GM12878 (cell line): ENCODE measurements around the gene TAF9B. TPM values are rescaled to one million over a fixed set of nuclear protein-coding genes. Genes with fewer than 3 reads are reported as not detected.

ENCODE experiments used
- ATAC-seq: fragments of 200-7000 bp; cut with Tn5 transposase; 3 replicates; pipeline ENCODE4 v1.9.1; 2020; ENCODE audit warnings: mild to moderate bottlenecking, moderate library complexity
- BruUV-seq: library from RNA; stranded (reverse); fragments of 400-500 nt; replicated peaks from 2 replicates; lab custom pipeline; 2021; lab: Mats Ljungman, UMichigan
- CTCF ChIA-PET: fragments of 300-600 bp; sonication (Branson Sonifier 250); formaldehyde crosslinking; extraction: SDS; loops from one replicate; lab custom pipeline; 2021; ENCODE audit warnings: inconsistent platforms; lab: Yijun Ruan, JAX
- POLR2A ChIA-PET: fragments of 350-600 bp; formaldehyde crosslinking; extraction: SDS; loops from one replicate; lab custom pipeline; 2021; ENCODE audit warnings: inconsistent platforms; lab: Charles Lee
- RAD21 ChIA-PET: fragments of 300-600 bp; sonication (Branson Sonifier 250); formaldehyde crosslinking; loops from one replicate; lab custom pipeline; 2023; ENCODE audit warnings: antibody characterized with exemption; ENCODE audit not compliant: unreplicated experiment; lab: Charles Lee
- SMC1A ChIA-PET: fragments of 300-600 bp; sonication (Branson Sonifier 250); formaldehyde crosslinking; loops from one replicate; lab custom pipeline; 2023; ENCODE audit not compliant: unreplicated experiment, uncharacterized antibody; lab: Charles Lee
- DNase-seq: peaks from one replicate; pipeline ENCODE4 v3.0.0-alpha.2; 2011; ENCODE audit warnings: low read depth, low spot score
- FAIRE-seq: peaks from 3 replicates; lab custom pipeline; 2011; peaks lifted over from hg19 to GRCh38; lab: Jason Lieb, UNC
- H2AFZ ChIP-seq: 2 replicates; pipeline ENCODE4 v1.6.0; 2011; ENCODE audit warnings: low read depth, low read length, control low read depth; ENCODE audit not compliant: control insufficient read depth
- H3K27ac ChIP-seq: 2 replicates; pipeline ENCODE4 v1.5.1; 2011; ENCODE audit warnings: control low read depth; ENCODE audit not compliant: control insufficient read depth, insufficient read depth
- H3K27me3 ChIP-seq, 2 experiments: replicated peaks in 1 of 2; 2 replicates each; pipeline versions ENCODE4 v1.6.0 to v1.6.1; 2011; ENCODE audit warnings: low read length in 1 of 2; ENCODE audit not compliant: control insufficient read depth in 2 of 2, insufficient read depth in 2 of 2
- H3K36me3 ChIP-seq, 2 experiments: 2 replicates each; pipeline ENCODE4 v1.5.1; 2011; ENCODE audit warnings: low read length in 1 of 2; ENCODE audit not compliant: control insufficient read depth in 2 of 2, insufficient read depth in 2 of 2
- H3K4me1 ChIP-seq: 2 replicates; pipeline ENCODE4 v1.6.1; 2011; ENCODE audit warnings: mild to moderate bottlenecking, low read length, moderate library complexity, mixed read lengths; ENCODE audit not compliant: control insufficient read depth, insufficient read depth
- H3K4me2 ChIP-seq: 2 replicates; pipeline ENCODE4 v1.6.0; 2011; ENCODE audit warnings: control low read depth; ENCODE audit not compliant: control insufficient read depth, insufficient read depth
- H3K4me3 ChIP-seq: fragments of 200-600 bp; sonication (generic); 2 replicates; pipeline ENCODE4 v1.5.1; 2016
- H3K79me2 ChIP-seq: 2 replicates; pipeline ENCODE4 v1.6.0; 2011; ENCODE audit warnings: low read length; ENCODE audit not compliant: control insufficient read depth, insufficient read depth
- H3K9ac ChIP-seq: 2 replicates; pipeline ENCODE4 v1.8.0; 2011; ENCODE audit warnings: low read length, control low read depth, mixed read lengths; ENCODE audit not compliant: control insufficient read depth, insufficient read depth
- H3K9me3 ChIP-seq: replicated peaks from 3 replicates; pipeline ENCODE4 v1.5.1; 2011; ENCODE audit warnings: mild to moderate bottlenecking, low read length; ENCODE audit not compliant: control insufficient read depth, insufficient read depth
- H4K20me1 ChIP-seq: 2 replicates; pipeline ENCODE4 v1.6.0; 2011; ENCODE audit not compliant: control insufficient read depth, insufficient read depth
- BRCA1 ChIP-seq: IDR thresholded peaks from 2 replicates; pipeline ENCODE4 v1.6.1; 2011; ENCODE audit warnings: low read depth, low read length, improper control_type of control experiment
- HDAC6 ChIP-seq: fragments of 200-600 bp; sonication (generic); IDR thresholded peaks from one replicate; pipeline ENCODE4 v1.8.0; 2017; ENCODE audit warnings: antibody characterized with exemption; ENCODE audit not compliant: unreplicated experiment
- RB1 ChIP-seq: fragments of 450-650 bp; formaldehyde crosslinking; IDR thresholded peaks from 2 replicates; pipeline ENCODE4 v1.6.1; 2017; ENCODE audit warnings: mild to moderate bottlenecking, borderline replicate concordance
- SIN3A ChIP-seq: IDR thresholded peaks from 2 replicates; pipeline ENCODE4 v1.6.1; 2012; ENCODE audit warnings: low read depth, low read length, improper control_type of control experiment
- ZNF207 ChIP-seq: fragments of 450-650 bp; IDR thresholded peaks from 2 replicates; pipeline ENCODE4 v1.6.1; 2014; ENCODE audit warnings: antibody characterized with exemption, mild to moderate bottlenecking, borderline replicate concordance
- WGBS: methylation state at CpG from one replicate; pipeline ENCODE4 v1.1.6; 2016; ENCODE audit warnings: low lambda C conversion rate; ENCODE audit not compliant: insufficient replicate concordance, insufficient coverage; ENCODE audit errors: missing lambda C conversion rate; 5-methylcytosine and 5-hydroxymethylcytosine counted together
- in situ Hi-C: fragments of 300-500 bp; cut with MboI; formaldehyde crosslinking; loops from 9 replicates; pipeline ENCODE4 v1.14.3; 2018; ENCODE audit warnings: mixed read lengths
- intact Hi-C: fragments of 100-400 bp; cut with micrococcal nuclease; formaldehyde crosslinking; loops from one replicate; pipeline ENCODE4 v1.14.2; 2022; ENCODE audit not compliant: unreplicated experiment
- polyA plus RNA-seq, 11 experiments: library from polyadenylated mRNA; depleted of rRNA in 4 of 11; unstranded in 6 of 11; stranded (reverse) in 5 of 11; fragments of >200 nt; fragmentation: Nextera tagmentation in 4 of 11; fragmentation: Illumina TruSeq in 1 of 11; extraction: Ambion mirVana in 4 of 11; extraction: Trizol in 1 of 11; gene quantifications; 1 replicate in 1 of 11; 2 replicates in 10 of 11; pipeline versions ENCODE4 v1.2.1 to v1.2.3, GENCODE V29; 2011 to 2016; ENCODE audit warnings: inconsistent platforms in 2 of 11, missing spikeins in 2 of 11, low read depth in 1 of 11
- total RNA-seq, 4 experiments: library from RNA; depleted of rRNA in 3 of 4; stranded (reverse); fragments of >200 nt in 3 of 4; fragmentation: Illumina TruSeq in 1 of 4; extraction: Trizol in 1 of 4; gene quantifications; 2 replicates each; pipeline versions ENCODE4 v1.2.1 to v1.2.3, GENCODE V29; 2013 to 2021
- TF ChIP-seq, protein P1 (sequence below): fragments of 450-650 bp; IDR thresholded peaks from 2 replicates; pipeline ENCODE4 v1.6.1; 2017; ENCODE audit warnings: mild to moderate bottlenecking
- TF ChIP-seq, protein P2 (sequence below): fragments of 450-650 bp; IDR thresholded peaks from 2 replicates; pipeline ENCODE4 v1.6.1; 2016; ENCODE audit warnings: mild to moderate bottlenecking

The TAF9B gene
- total and polyA plus RNA-seq, 10 of the 15 experiments (the other 5 are each of a cell fraction or from before 2014, with no cell fraction given): 14.9 to 42.5 (median 22.3) TPM

- TF ChIP-seq HDAC6: no peak
- TF ChIP-seq SIN3A: peak; percentile 17; the same call in 1 of the 2 replicates
- TF ChIP-seq ZNF207: no peak
Measured at GRCh38 chrX:78103623-78104446, 35.6 kb downstream of the TAF9B start, which contains the start of gene PGK1 (continued).

DNA sequence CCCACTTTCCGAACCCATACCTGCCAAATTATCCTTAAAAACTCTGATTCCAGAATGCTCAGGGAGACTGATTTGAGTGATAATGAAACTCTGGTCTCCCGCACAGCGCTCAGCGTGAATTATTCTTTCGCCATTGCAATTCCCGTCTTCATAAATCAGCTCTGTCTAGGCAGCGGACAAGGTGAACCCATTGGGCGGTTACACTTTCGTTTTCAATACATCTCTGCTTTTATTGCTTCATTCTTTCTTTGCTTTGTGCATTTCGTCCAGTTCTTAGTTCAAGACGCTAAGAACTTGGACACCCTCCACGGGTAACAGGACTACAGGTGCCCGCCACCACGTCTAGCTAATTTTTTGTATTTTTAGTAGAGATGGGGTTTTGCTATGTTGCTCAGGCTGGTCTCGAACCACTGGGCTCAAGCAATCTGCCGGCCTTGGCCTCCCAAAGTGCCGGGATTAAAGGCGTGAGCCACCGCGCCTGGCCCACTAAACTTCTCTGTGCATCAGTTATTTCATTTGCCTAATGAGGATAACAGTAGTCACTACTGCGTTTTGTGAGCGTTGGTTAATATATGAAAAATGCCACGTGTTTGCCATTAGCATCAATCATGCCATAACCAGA is 36.3 kb downstream of the TAF9B start:
- RAD21 ChIA-PET: no interaction called here
- Histone ChIP-seq H4K20me1 (no peaks in the 10 kb centered on the region), H3K4me2 (peak overlapping the region; percentile 59), H3K27me3 (no peaks in the 10 kb centered on the region), H3K79me2 (peaks cover 42% of the 10 kb centered on the region), H3K4me1 (peaks cover 3% of the 10 kb centered on the region; the same call in 1 of the 2 replicates), H3K9me3 (peaks cover 4% of the 10 kb centered on the region; the same call in 2 of the 3 replicates), H3K36me3 (no peaks in the 10 kb centered on the region; a peak in 1 of 4 replicates), H3K9ac (peak overlapping the region; percentile 65), H3K27ac (peak overlapping the region; percentile 84), H2AFZ (no peak overlapping the region; the same call in 1 of the 2 replicates), H3K4me3 (no peak overlapping the region; the same call in 1 of the 2 replicates)
- POLR2A ChIA-PET: interaction anchor here (1.3 kb wide), 1 partner anchor 36 kb away, joined by 4 read pairs; the partner anchor contains the start of gene TAF9B
- FAIRE-seq (no peak), DNase-seq (no peak), ATAC-seq (no peak)
- intact Hi-C loops: loop anchor here (5.0 to 10.0 kb wide), 3 partner anchors 36 to 222 kb away; partner anchors contain the start of genes COX7B, CYSLTR1 and MAGT1
- in situ Hi-C loops: loop anchor here (5.0 kb wide), 1 partner anchor 206 kb away; the partner anchor contains the start of genes COX7B and MAGT1
- SMC1A ChIA-PET: no interaction called here
- CTCF ChIA-PET: interaction anchor here (0.7 to 2.1 kb wide), 3 partner anchors 28 to 839 kb away, joined by 3 to 6 read pairs (median 5); no protein-coding TSS in a partner anchor
- TF ChIP-seq BRCA1: no peak
- TF ChIP-seq, protein P1, sequence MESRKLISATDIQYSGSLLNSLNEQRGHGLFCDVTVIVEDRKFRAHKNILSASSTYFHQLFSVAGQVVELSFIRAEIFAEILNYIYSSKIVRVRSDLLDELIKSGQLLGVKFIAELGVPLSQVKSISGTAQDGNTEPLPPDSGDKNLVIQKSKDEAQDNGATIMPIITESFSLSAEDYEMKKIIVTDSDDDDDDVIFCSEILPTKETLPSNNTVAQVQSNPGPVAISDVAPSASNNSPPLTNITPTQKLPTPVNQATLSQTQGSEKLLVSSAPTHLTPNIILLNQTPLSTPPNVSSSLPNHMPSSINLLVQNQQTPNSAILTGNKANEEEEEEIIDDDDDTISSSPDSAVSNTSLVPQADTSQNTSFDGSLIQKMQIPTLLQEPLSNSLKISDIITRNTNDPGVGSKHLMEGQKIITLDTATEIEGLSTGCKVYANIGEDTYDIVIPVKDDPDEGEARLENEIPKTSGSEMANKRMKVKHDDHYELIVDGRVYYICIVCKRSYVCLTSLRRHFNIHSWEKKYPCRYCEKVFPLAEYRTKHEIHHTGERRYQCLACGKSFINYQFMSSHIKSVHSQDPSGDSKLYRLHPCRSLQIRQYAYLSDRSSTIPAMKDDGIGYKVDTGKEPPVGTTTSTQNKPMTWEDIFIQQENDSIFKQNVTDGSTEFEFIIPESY: peak; percentile 11; the same call in 1 of the 2 replicates
- TF ChIP-seq RB1: no peak
- TF ChIP-seq, protein P2, sequence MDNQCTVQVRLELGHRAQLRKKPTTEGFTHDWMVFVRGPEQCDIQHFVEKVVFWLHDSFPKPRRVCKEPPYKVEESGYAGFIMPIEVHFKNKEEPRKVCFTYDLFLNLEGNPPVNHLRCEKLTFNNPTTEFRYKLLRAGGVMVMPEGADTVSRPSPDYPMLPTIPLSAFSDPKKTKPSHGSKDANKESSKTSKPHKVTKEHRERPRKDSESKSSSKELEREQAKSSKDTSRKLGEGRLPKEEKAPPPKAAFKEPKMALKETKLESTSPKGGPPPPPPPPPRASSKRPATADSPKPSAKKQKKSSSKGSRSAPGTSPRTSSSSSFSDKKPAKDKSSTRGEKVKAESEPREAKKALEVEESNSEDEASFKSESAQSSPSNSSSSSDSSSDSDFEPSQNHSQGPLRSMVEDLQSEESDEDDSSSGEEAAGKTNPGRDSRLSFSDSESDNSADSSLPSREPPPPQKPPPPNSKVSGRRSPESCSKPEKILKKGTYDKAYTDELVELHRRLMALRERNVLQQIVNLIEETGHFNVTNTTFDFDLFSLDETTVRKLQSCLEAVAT: peak; percentile 86
- 73% methylated on average over 23 of the region's 23 CpGs for WGBS
- TSS peak; percentile 94 for BruUV-seq
